MV-4-11 (cell line): ENCODE measurements around the gene DNAAF3.

Experiments used
- DNase-seq: peaks from one replicate; lab custom pipeline; 2025; lab: John Stamatoyannopoulos, UW

The DNAAF3 gene

GRCh38 chr19:55116232-55116858 is 50.1 kb downstream of the DNAAF3 start:
- DNase-seq: peak; percentile 82

- no peak for DNase-seq
These were observed 50.9 kb downstream of the DNAAF3 start for GRCh38 chr19:55115446-55116065.

DNA sequence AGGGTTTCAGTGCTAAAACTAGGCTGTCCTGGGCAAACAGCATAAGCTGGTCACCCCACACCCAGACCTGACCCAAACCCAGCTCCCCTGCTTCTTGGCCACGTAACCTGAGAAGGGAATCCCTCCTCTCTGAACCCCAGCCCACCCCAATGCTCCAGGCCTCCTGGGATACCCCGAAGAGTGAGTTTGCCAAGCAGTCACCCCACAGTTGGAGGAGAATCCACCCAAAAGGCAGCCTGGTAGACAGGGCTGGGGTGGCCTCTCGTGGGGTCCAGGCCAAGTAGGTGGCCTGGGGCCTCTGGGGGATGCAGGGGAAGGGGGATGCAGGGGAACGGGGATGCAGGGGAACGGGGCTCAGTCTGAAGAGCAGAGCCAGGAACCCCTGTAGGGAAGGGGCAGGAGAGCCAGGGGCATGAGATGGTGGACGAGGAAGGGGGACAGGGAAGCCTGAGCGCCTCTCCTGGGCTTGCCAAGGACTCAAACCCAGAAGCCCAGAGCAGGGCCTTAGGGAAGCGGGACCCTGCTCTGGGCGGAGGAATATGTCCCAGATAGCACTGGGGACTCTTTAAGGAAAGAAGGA is 51.8 kb downstream of the DNAAF3 start:
- no peak for DNase-seq

GRCh38 chr19:55113570-55114039 is 52.8 kb downstream of the DNAAF3 start:
- DNase-seq: no peak

DNA sequence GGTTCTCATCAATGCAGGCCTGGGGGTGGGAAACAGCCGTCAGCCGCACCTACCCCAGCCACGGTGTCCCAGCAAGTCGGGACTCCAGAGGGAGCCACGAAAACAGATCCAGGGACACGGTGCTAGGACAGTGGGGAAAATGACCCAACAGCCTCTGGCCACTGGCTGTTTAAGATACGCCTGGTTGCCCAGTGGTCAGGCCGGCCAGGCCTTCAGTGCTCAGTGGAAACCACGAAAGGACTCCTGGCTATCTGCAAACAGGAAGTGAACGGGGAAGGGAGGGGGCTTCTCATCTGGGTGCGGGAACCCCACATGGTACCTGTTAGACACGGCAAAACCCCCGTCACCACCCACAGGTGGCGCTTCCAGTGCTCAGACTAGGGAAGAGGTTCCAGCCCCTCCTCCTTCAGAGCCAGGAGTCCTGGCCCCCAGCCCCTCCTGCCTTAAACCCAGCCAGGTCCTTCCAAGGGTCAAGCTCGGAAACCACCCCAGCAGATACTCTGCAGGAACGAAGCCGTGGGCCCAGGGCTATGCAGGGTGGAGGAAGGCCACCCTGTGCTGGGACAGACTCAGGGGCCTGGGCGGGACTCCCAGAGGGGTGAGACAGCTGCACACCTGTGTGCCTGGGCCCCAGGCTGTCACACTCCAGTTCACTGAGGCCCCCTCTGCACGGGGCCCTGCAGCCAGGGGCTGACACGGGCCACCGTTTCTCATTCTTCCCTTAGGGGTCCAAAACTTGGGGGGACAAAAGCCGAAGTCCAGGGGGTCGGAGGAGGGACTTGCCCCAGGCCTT is 53.4 kb downstream of the DNAAF3 start:
- no peak for DNase-seq

GRCh38 chr19:55112246-55112776 is 54.1 kb downstream of the DNAAF3 start:
- DNase-seq: no peak

DNA sequence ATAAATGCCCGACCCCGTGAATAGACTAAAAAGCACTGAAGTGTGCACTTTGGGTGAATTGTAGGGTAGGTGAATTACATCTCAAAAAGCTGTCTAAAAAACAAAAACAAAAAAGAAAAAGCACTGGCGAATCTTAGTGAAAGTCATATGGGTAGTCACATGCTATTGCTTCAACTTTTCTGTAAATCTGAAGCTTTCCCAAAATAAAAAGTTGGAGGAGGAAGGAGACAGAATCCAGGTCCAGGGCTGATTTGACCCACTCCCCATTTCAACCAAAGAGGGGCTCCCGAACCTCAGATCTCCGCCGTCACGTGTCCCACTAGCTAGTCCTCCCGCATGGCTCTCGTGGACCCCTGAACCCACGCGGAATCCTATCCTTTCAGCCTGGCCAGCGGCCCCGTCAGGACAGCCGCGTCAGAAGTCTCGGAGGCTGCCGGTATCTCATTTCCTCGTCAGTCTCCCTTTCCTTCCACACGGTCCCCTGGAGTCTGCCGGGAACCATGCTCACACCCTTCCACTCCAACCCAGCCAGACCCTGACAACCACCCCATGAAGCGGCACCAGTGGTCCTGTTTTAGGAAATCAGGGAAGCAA is 55.1 kb downstream of the DNAAF3 start:
- DNase-seq: no peak

GRCh38 chr19:55109527-55110291 is 56.7 kb downstream of the DNAAF3 start:
- DNase-seq: no peak
